ENCODE data around the gene LIFR.
A peak's percentile ranks its signal among the peaks of the same experiment; 100 is the strongest.

DNA sequence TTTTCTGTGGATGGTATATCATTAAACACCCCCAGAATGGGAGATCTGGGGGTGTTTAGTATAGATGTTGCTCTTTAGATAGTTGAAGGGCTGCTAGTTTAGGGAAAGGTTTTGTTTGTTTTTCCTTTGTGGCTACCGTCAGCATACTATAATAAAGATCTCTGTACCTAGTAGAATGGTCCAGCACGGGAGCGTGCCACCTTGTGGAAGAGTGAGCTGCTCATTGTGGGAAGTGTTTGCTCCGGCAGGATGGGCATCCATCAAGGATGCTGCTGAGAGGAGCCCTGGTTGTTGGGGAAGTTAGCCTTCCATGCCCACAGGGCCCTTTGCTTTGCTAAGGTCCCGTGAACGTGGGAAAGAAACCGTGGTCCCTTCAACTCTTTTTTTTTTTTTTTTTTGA lies 113.1 kb downstream of the LIFR start:
- TF ChIP-seq, protein P1, sequence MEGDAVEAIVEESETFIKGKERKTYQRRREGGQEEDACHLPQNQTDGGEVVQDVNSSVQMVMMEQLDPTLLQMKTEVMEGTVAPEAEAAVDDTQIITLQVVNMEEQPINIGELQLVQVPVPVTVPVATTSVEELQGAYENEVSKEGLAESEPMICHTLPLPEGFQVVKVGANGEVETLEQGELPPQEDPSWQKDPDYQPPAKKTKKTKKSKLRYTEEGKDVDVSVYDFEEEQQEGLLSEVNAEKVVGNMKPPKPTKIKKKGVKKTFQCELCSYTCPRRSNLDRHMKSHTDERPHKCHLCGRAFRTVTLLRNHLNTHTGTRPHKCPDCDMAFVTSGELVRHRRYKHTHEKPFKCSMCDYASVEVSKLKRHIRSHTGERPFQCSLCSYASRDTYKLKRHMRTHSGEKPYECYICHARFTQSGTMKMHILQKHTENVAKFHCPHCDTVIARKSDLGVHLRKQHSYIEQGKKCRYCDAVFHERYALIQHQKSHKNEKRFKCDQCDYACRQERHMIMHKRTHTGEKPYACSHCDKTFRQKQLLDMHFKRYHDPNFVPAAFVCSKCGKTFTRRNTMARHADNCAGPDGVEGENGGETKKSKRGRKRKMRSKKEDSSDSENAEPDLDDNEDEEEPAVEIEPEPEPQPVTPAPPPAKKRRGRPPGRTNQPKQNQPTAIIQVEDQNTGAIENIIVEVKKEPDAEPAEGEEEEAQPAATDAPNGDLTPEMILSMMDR (IDR thresholded peaks at IDR 0.05 in 2 of 3, conservative IDR thresholded peaks at IDR 0.05 in 1 of 3; ENCODE audit: borderline replicate concordance in 1 of 3, insufficient read depth in 1 of 3, low read depth in 2 of 3, low read length in 2 of 3): 0 out of 6 replicates have a peak, but pooled peaks of 2 of the 3 experiments have one; percentile 3 to 11
- no peak for TF ChIP-seq POLR2A (IDR thresholded peaks at IDR 0.05; ENCODE audit: borderline replicate concordance, extremely low read depth, insufficient read depth, insufficient read length)
- no peak for TF ChIP-seq RAD21 (IDR thresholded peaks at IDR 0.05; ENCODE audit: low read depth)
- no peak for TF ChIP-seq CEBPB (IDR thresholded peaks at IDR 0.05; ENCODE audit: low read depth)
- TF ChIP-seq EZH2 (IDR thresholded peaks at IDR 0.05): no peak
- no peak for TF ChIP-seq JUND (IDR thresholded peaks at IDR 0.05)
- TF ChIP-seq ZNF274 (IDR thresholded peaks at IDR 0.05; ENCODE audit: low read depth, low read length): no peak
- TF ChIP-seq POLR2AphosphoS5 (IDR thresholded peaks at IDR 0.05; ENCODE audit: low read depth, low read length): no peak
- no peak for TF ChIP-seq TCF7L2 (IDR thresholded peaks at IDR 0.05; ENCODE audit: borderline replicate concordance, extremely low read depth, insufficient read depth, insufficient read length)
- no peak for TF ChIP-seq FOSL1 (IDR thresholded peaks at IDR 0.05; ENCODE audit: low read depth)

Measured in HCT116 (cell line).